K562 (cell line): ENCODE results near the gene BTBD3. TPM values are rescaled to one million over a fixed set of nuclear protein-coding genes. Genes with fewer than 3 reads are reported as not detected.

Experiments
- ATAC-seq: fragments of 200-7000 bp; cut with Tn5 transposase; 3 replicates; pipeline ENCODE4 v1.9.1; 2020; ENCODE audit warnings: moderate library complexity
- BruUV-seq: library from RNA; stranded (reverse); fragments of 400-500 nt; replicated peaks from 2 replicates; lab custom pipeline; 2021; lab: Mats Ljungman, UMichigan
- CTCF ChIA-PET: fragments of 300-600 bp; formaldehyde crosslinking; extraction: SDS; loops from one replicate; lab custom pipeline; 2021; ENCODE audit warnings: low intra/inter-chr PET ratio; lab: Yijun Ruan, JAX
- POLR2A ChIA-PET: fragments of 300-600, 350-650 bp; sonication (Branson Sonifier 250); formaldehyde crosslinking; extraction: SDS; loops from one replicate; lab custom pipeline; 2021; ENCODE audit warnings: antibody characterized with exemption, inconsistent platforms; lab: Yijun Ruan, JAX
- DNase-seq, 4 experiments: peaks; one replicate each; pipeline versions ENCODE4 v3.0.0 to v3.0.0-alpha.2; 2011 to 2018; ENCODE audit warnings: low spot score in 3 of 4, mixed read lengths in 3 of 4; ENCODE audit errors: extremely low read depth in 1 of 4
- FAIRE-seq: peaks from 2 replicates; lab custom pipeline; 2011; peaks lifted over from hg19 to GRCh38; lab: Jason Lieb, UNC
- H2AFZ ChIP-seq: 2 replicates; pipeline ENCODE4 v1.6.0; 2011; ENCODE audit warnings: low read depth, low read length, control low read depth, inconsistent platforms
- H3K27ac ChIP-seq: fragments of 200-600 bp; 3 replicates; pipeline ENCODE4 v1.8.0; 2011; ENCODE audit warnings: low read depth, mild to moderate bottlenecking, control low read depth, inconsistent platforms, low read length, moderate library complexity, mixed read lengths; ENCODE audit errors: extremely low read depth
- H3K27me3 ChIP-seq, 2 experiments: fragments of 300-600 bp in 1 of 2; 2 replicates in 1 of 2; 3 replicates in 1 of 2; pipeline versions ENCODE4 v1.6.0 to v1.8.0; 2011; ENCODE audit warnings: inconsistent platforms in 2 of 2, low read length in 2 of 2, mild to moderate bottlenecking in 1 of 2, mixed read lengths in 1 of 2, moderate library complexity in 1 of 2; ENCODE audit not compliant: control insufficient read depth in 2 of 2, insufficient read depth in 2 of 2
- H3K36me3 ChIP-seq: fragments of 300-600 bp; 3 replicates; pipeline ENCODE4 v1.8.0; 2011; ENCODE audit warnings: mild to moderate bottlenecking, low read length, inconsistent platforms; ENCODE audit not compliant: control insufficient read depth, insufficient read depth
- H3K4me1 ChIP-seq, 2 experiments: fragments of 200-600 bp in 1 of 2; replicated peaks in 1 of 2; 2 replicates in 1 of 2; 3 replicates in 1 of 2; pipeline versions ENCODE4 v1.5.1 to v1.8.0; 2011; ENCODE audit warnings: inconsistent platforms in 2 of 2, low read length in 2 of 2, mild to moderate bottlenecking in 1 of 2, mixed read lengths in 1 of 2, moderate library complexity in 1 of 2; ENCODE audit not compliant: control insufficient read depth in 2 of 2, insufficient read depth in 2 of 2
- H3K4me2 ChIP-seq: 2 replicates; pipeline ENCODE4 v1.6.1; 2011; ENCODE audit warnings: low read length, control low read depth, inconsistent platforms, mixed read lengths; ENCODE audit not compliant: insufficient read depth
- H3K4me3 ChIP-seq: fragments of 200-600 bp; sonication (generic), shearing (Covaris generic); 2 replicates; pipeline ENCODE4 v1.5.1; 2016; ENCODE audit warnings: control low read depth, inconsistent platforms
- H3K79me2 ChIP-seq: fragments of 200-600 bp; 3 replicates; pipeline ENCODE4 v1.8.0; 2011; ENCODE audit warnings: low read length, inconsistent platforms; ENCODE audit not compliant: control insufficient read depth, insufficient read depth
- H3K9ac ChIP-seq, 2 experiments: 2 replicates each; pipeline versions ENCODE4 v1.6.0 to v1.6.1; 2011; ENCODE audit warnings: low read depth in 2 of 2, low read length in 2 of 2, control low read depth in 1 of 2, inconsistent platforms in 1 of 2, mild to moderate bottlenecking in 1 of 2, mixed read lengths in 1 of 2; ENCODE audit not compliant: insufficient read depth in 1 of 2
- H3K9me1 ChIP-seq: one replicate; pipeline ENCODE4 v1.6.0; 2011; ENCODE audit warnings: inconsistent platforms, mild to moderate bottlenecking, low read length, moderate library complexity; ENCODE audit not compliant: control insufficient read depth, insufficient read depth
- H3K9me3 ChIP-seq: replicated peaks from 2 replicates; pipeline ENCODE4 v1.5.1; 2011; ENCODE audit warnings: low read depth, low read length, inconsistent platforms; ENCODE audit not compliant: control insufficient read depth, insufficient read depth
- H4K20me1 ChIP-seq: replicated peaks from 2 replicates; pipeline ENCODE4 v1.6.1; 2011; ENCODE audit warnings: low read length, inconsistent platforms, mixed read lengths; ENCODE audit not compliant: control insufficient read depth, insufficient read depth
- E4F1 ChIP-seq: fragments of 250-450 bp; sonication (Bioruptor Pico); IDR thresholded peaks from 2 replicates; pipeline ENCODE4 v1.5.0; 2021; ENCODE audit warnings: mild to moderate bottlenecking, borderline replicate concordance
- HNRNPL ChIP-seq: fragments of 200-400 bp; formaldehyde crosslinking; IDR thresholded peaks from 2 replicates; pipeline ENCODE4 v1.6.1; 2017; ENCODE audit warnings: low read depth, mild to moderate bottlenecking, low read length
- NRF1 ChIP-seq, 2 experiments: fragments of 450-650 bp; IDR thresholded peaks in 1 of 2; conservative IDR thresholded peaks in 1 of 2; 2 replicates each; pipeline ENCODE4 v1.6.1; 2014; ENCODE audit warnings: mild to moderate bottlenecking in 2 of 2
- RHOXF2B ChIP-seq: fragments of 250-450 bp; sonication (Bioruptor Pico); conservative IDR thresholded peaks from 2 replicates; pipeline ENCODE4 v1.5.1; 2021
- ZBTB34 ChIP-seq: fragments of 250-450 bp; sonication (Bioruptor Pico); IDR thresholded peaks from 2 replicates; pipeline ENCODE4 v1.8.0; 2021; ENCODE audit warnings: mild to moderate bottlenecking, moderate library complexity
- ZNF143 ChIP-seq: sonication (generic); formaldehyde crosslinking; IDR thresholded peaks from 2 replicates; pipeline ENCODE4 v1.9.0; 2022; ENCODE audit warnings: mild to moderate bottlenecking, missing genetic modification reagents
- ZNF165 ChIP-seq: fragments of 250-450 bp; sonication (Bioruptor Pico); IDR thresholded peaks from 2 replicates; pipeline ENCODE4 v1.4.0; 2020; ENCODE audit warnings: borderline replicate concordance
- ZNF347 ChIP-seq: fragments of 450-650 bp; formaldehyde crosslinking; IDR thresholded peaks from 2 replicates; pipeline ENCODE4 v1.4.0; 2020; ENCODE audit warnings: low read depth, mild to moderate bottlenecking, moderate library complexity
- ZNF518B ChIP-seq: fragments of 250-450 bp; sonication (Bioruptor Pico); IDR thresholded peaks from 2 replicates; pipeline ENCODE4 v1.5.0; 2021; ENCODE audit warnings: mild to moderate bottlenecking, moderate library complexity
- ZNF609 ChIP-seq: sonication (generic); formaldehyde crosslinking; IDR thresholded peaks from 2 replicates; pipeline ENCODE4 v1.8.1; 2023; ENCODE audit warnings: missing genetic modification reagents, mild to moderate bottlenecking, borderline replicate concordance
- WGBS: fragments of 100-300 bp; shearing (Covaris generic); methylation state at CpG from one replicate; pipeline ENCODE4 v1.1.6; 2016; ENCODE audit warnings: low coverage, mixed read lengths; ENCODE audit not compliant: insufficient coverage; ENCODE audit errors: missing lambda C conversion rate; 5-methylcytosine and 5-hydroxymethylcytosine counted together
- in situ Hi-C: fragments of 300-500 bp; cut with MboI; formaldehyde crosslinking; loops from 4 replicates; pipeline ENCODE4 v1.15.0; 2018; ENCODE audit warnings: inconsistent platforms, mixed read lengths
- intact Hi-C: fragments of 100-400 bp; cut with micrococcal nuclease; formaldehyde crosslinking; loops from 2 replicates; pipeline ENCODE4 v1.14.2; 2022
- polyA plus RNA-seq, 8 experiments: library from polyadenylated mRNA; depleted of rRNA in 4 of 8; stranded (reverse) in 5 of 8; unstranded in 3 of 8; fragments of >200 nt; fragmentation: Nextera tagmentation in 2 of 8; fragmentation: Illumina TruSeq in 1 of 8; extraction: Ambion mirVana in 2 of 8; extraction: Trizol in 1 of 8; gene quantifications; 2 replicates each; pipeline versions ENCODE4 v1.2.1 to v1.2.3, GENCODE V29; 2011 to 2014; ENCODE audit warnings: inconsistent platforms in 1 of 8, missing spikeins in 1 of 8
- total RNA-seq, 7 experiments: library from RNA; depleted of rRNA in 6 of 7; stranded (reverse); fragments of >200 nt in 6 of 7; fragmentation: Illumina TruSeq in 2 of 7; extraction: Trizol in 2 of 7; gene quantifications; 2 replicates each; pipeline versions ENCODE4 v1.2.1 to v1.2.3, GENCODE V29; 2011 to 2021; ENCODE audit warnings: low replicate concordance in 1 of 7

Gene BTBD3
- total and polyA plus RNA-seq, 9 of the 15 experiments (the other 6 are each of a cell fraction or from before 2014, with no cell fraction given): 1.8 to 11.4 (median 6.4) TPM

- POLR2A ChIA-PET: no interaction called here
- no TSS peak for BruUV-seq
- TF ChIP-seq ZBTB34 (CRISPR knock-in tag): no peak
- no peak for TF ChIP-seq ZNF347 (CRISPR knock-in tag)
- no peak for TF ChIP-seq ZNF609 (CRISPR knock-in tag)
- TF ChIP-seq HNRNPL: no peak
- no peak for TF ChIP-seq ZNF518B (CRISPR knock-in tag)
- no peak for TF ChIP-seq NRF1 (conservative IDR thresholded peaks at IDR 0.05 in 1 of 2, IDR thresholded peaks at IDR 0.05 in 1 of 2)
- TF ChIP-seq ZNF165 (CRISPR knock-in tag): no peak
- no peak for TF ChIP-seq ZNF143 (CRISPR knock-in tag)
- no peak for TF ChIP-seq E4F1 (CRISPR knock-in tag)
- no peak for TF ChIP-seq RHOXF2B (CRISPR knock-in tag)
These were observed 18.5 kb downstream of the BTBD3 start for GRCh38 chr20:11936157-11936556.

More at GRCh38 chr20:11936157-11936556, 18.5 kb downstream of the BTBD3 start:
- Histone ChIP-seq H2AFZ (no peak overlapping the region), H3K4me2 (no peak overlapping the region), H3K27ac (no peak overlapping the region), H3K9ac (no peak overlapping the region), H3K79me2 (no peaks in the 10 kb centered on the region), H3K36me3 (no peaks in the 10 kb centered on the region), H3K4me3 (no peak overlapping the region), H3K9me1 (no peaks in the 10 kb centered on the region), H3K27me3 (no peaks in the 10 kb centered on the region), H3K4me1 (no peaks in the 10 kb centered on the region), H4K20me1 (no peaks in the 10 kb centered on the region), H3K9me3 (no peaks in the 10 kb centered on the region)
- CTCF ChIA-PET: no interaction called here
- FAIRE-seq (no peak), ATAC-seq (no peak), DNase-seq (no peak)
- intact Hi-C loops (no loop called here), in situ Hi-C loops (no loop called here)
- 0% methylated on average over 5 of the region's 6 CpGs for WGBS
